HG03521 (cell line): ENCODE data around the gene TRIAP1.
"Not testable (repeated sequence)": the region's sequence is repeated elsewhere in the genome, so short reads cannot be mapped to it uniquely, and the experiment has no call there.

Source experiments
- ATAC-seq: cut with Tn5 transposase; IDR thresholded peaks from one replicate; pipeline ENCODE4 v1.9.1; 2021; ENCODE audit warnings: mild to moderate bottlenecking, moderate library complexity; ENCODE audit not compliant: unreplicated experiment

TRIAP1 gene

DNA sequence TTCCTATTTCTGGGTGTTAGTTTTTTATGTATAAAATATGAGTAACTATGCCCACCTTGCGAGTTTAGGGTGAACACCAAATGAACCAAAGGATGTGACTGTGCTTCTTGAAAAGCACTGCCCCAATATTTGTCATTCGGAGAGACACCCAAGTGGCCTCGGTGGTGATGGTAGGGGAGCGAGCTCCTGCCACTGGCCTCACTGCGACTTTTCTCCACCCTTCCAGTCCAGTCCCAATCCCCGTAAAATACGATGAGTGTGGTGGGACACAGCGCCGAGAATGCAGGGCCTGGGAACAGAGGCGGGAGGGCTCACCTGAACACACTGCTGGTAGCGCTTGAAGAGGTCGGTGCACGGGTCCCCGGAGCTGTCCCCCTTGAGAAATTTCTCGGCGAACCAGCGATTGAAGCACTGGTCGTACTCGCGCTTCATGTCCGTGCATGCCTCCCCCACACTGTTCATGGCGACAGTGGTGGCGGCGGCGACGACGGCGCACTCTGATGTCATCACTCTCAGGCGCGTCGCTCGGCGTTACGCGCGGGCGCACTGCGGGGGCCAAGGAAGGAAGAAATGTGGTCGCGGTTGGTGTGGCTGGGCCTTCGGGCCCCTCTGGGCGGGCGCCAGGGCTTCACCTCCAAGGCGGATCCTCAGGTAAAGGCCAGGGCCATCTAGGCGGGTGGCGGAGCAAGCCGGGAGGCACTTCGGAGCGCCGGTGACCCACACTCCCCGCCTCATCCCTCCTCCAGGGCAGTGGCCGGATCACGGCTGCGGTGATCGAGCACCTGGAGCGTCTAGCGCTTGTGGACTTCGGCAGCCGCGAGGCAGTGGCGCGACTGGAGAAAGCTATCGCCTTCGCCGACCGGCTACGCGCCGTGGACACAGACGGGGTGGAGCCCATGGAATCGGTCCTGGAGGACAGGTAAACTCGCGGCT lies at the start of gene TRIAP1, which contains the start of gene GATC:
TSS of gene TRIAP1 (minus strand) at position 474 of the 933 bp plus-strand sequence. CDS start at position 462, 12 bp downstream.
TSS of gene GATC (plus strand) at position 534 of the 933 bp plus-strand sequence. CDS start at position 571, 37 bp downstream.
- peak; percentile 88 for ATAC-seq

DNA sequence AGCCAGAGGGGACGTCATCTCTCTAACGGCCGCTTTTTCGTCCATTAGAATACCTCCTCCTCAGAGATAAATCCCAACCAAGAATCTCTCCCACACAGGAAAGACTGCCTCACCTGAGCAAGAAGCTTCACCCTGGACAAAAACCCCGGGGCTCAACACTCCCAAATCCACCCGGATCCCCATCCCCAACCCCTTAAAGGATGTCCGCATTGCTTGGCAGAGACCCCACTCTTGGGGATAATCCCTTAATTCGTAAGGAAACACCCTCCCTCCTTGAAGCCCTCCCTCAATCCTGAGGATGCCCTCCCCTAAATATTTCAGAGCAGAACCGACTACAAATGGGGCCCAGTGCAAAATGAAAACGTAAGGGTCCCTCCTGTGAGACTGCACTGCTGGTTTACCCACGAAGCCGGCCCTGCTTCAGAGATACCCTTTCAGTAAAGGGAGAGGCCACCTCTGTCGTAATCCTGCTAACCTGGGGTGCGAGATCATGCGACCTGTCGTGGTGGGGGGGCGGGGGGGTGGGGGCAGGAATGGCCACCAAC lies 49.1 kb upstream of the TRIAP1 start:
- ATAC-seq = no peak

- no peak for ATAC-seq
Measured at GRCh38 chr12:120490833-120491512, 44.8 kb upstream of the TRIAP1 start.

GRCh38 chr12:120490325-120490724 lies 44.1 kb upstream of the TRIAP1 start:
- ATAC-seq = no peak

DNA sequence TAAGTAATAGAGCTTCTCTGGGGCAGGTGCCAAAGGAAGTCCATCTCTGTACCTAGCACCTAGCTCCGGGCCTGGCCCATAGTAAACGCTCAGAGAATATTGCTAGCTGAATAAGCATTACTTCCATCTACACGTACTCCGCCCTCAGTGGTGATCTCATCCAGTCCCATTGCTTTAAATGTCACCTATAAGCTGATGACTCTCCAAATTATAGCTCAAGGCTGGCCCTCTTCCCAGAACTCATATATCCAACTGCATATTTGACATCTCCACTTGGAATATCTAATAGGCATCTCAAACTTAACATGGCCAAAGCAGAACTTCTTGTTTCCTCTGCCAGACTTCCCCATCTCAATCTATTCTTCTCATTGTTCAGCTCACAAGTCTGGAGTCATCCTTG lies 42.8 kb upstream of the TRIAP1 start:
- ATAC-seq = no peak

GRCh38 chr12:120488057-120488640 lies 42.0 kb upstream of the TRIAP1 start:
- ATAC-seq = no peak

DNA sequence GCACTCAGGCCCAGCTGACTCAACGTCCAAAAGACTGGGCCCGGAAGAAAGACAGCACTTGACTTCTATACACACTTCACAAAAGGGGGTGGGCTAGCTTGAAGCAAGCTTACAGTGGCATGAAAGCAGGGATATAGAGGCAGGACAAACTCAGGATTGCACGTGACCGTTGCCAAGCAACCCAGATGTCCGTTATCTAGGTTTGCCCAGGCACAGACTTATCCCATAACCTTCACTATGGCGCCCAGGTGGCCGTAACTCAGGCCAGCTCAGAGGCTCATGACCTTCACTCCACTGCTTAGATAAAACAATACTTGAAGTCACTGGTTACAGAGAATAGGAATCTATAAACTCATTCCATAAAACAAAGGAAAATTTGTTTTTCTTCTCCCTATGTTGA lies 41.4 kb upstream of the TRIAP1 start:
- ATAC-seq = not testable (repeated sequence)

- no peak for ATAC-seq
Measured at GRCh38 chr12:120485961-120486881, 40.0 kb upstream of the TRIAP1 start.

DNA sequence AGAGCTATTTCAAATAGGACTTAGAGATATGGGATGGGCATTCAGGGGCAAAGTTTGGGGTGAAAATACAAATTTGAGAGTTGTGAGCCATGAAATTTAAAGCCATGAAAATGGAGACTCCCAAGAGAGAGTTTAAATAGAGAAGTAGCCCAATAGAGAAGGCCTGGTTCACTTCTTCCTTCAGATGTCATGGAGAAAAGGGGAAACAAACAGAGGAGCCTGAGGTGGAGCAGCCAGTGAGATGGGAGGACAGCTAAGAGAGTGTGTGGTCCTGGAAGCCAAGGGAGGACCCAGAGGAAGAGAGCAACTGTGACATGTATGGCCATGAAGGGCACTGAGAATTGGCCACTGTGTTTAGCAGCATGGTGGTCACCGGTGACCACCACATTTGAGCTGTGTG lies 37.4 kb upstream of the TRIAP1 start:
- no peak for ATAC-seq

GRCh38 chr12:120481022-120481767 lies 35.0 kb upstream of the TRIAP1 start:
- ATAC-seq = no peak

DNA sequence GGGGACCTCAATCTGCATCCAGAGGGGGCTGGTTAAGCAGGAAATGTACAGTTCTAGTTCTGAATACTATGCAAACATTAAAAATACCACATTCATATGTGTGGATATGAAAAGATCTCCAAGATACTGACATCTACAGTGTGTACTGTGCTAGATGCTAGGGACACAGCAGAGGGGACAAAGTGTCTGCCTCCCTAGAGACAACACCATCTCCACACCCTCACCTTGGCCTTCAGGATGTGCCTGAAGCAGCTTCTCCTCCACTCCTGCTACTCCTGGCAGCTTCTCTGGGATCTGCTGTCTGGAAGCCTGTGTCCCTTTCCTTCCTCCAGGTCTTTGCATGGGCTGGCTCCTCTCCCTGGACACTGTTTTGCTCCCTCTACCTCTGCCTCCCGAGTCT lies 34.0 kb upstream of the TRIAP1 start:
- no peak for ATAC-seq

DNA sequence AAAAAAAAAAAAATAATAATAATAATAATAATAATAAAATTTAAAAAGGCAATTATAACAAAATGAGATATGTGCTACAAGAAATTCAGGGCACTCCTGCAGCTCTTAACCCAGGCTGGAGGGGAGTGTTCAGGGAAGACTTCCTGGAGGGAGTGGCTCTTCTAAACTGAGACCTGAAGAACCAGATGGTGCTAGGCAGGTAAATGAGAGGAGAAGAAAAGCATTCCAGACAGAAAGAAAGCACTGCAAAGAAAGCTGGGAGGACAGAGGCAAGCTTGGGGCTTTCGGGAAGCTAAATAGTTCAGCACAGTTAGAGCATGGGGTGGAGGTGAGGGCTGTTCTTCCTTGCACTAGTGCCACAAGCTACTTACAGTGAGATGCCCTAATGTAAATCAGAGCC lies 33.3 kb upstream of the TRIAP1 start:
- ATAC-seq = no peak

GRCh38 chr12:120475643-120476042 lies 29.5 kb upstream of the TRIAP1 start:
- no peak for ATAC-seq

DNA sequence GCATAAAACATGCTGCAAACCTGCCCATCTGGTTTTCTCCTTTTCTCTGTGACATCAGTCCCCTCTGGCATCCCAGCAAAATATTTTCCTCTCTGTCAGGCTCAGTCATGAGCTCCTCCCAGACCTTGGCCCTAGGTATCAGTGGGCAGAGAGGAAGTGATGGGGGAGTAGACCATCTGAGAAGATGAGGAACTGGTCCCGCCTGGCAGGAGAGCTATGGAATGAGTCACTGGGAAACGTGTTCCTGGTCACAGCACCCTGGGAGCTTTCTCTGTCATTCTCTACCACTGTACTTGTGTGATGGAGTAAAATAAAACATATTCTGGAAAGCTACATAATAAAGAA lies 28.4 kb upstream of the TRIAP1 start:
- ATAC-seq = no peak

DNA sequence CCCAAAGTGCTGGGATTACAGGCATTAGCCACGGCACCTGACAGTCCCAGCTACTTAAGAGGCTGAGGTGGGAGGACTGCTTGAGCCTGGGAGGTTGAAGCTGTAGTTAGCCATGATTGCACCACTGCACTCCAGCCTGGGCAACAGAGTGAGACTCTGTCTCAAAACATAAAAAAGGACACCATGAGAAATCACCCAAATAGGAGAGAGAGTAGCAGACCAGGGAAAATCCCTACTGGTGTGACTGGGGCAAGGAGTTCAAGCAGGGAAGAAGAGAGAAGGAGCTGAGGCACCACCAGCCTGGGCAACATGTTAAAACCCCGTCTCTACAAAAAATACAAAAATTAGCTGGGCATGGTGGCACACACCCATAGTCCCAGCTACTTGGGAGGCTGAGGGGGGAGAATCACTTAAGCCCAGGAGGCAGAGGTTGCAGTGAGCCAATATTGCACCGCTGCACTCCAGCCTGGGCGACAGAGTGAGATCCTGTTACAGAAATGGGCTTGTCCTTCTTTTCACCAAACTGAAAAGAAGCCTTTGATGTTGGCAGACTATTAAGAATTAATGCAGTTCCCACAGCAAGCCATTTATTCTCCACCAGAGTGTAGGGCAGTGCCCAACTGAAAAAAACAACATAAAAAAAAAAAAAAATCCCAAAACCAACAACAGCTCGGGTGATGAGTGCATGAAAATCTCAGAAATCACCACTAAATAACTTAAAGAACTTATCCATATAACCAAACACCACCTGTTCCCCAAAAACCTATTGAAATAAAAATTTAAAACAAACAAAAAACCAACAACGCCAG lies 27.8 kb upstream of the TRIAP1 start:
- no peak for ATAC-seq

GRCh38 chr12:120472521-120472920 lies 26.3 kb upstream of the TRIAP1 start:
- no peak for ATAC-seq

DNA sequence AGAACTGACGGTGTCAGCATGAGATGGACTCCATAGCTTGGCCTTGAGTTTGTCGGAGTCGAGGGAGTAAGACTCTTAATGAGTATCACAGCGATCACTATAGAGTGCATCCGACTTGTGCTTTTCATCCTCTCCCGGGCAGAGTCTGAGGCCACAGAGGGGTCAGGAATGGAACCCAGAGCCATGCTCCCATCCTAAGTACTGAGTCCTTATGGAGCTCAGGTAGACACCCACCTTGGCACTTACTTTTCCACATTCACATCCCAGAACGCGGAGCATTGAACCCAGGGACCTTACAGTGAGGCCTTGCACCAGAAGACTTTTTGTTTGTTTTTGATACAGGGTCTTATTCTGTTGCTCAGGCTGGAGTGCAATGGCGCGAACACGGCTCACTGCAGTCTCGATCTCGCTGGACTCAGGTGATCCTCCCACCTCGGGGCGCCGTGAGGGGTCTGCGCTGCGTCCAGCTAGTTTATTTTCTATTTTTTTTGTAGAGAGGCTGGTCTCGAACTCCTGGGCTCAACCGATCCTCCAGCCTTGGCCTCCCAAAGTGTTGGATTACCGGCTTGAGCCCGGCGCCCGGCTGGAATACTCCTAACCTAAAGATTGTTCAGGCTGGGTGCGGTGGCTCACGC lies 24.1 kb upstream of the TRIAP1 start:
- ATAC-seq = peak; percentile 14

GRCh38 chr12:120469450-120470149 lies 23.4 kb upstream of the TRIAP1 start, which contains the start of gene SRSF9:
TSS of gene SRSF9 (minus strand) at chr12:120469748. CDS start at chr12:120469609, 139 bp downstream.
- ATAC-seq = peak; percentile 78
